ENCODE measurements around the gene MYO1B. TPM values are rescaled to one million over a fixed set of nuclear protein-coding genes. Genes with fewer than 3 reads are reported as not detected.

MYO1B gene
- total RNA-seq, 2 donors from 2014 or later = 75.0 to 78.2 TPM

- H3K27ac ChIP-seq = no peak overlapping the region
- H3K4me3 ChIP-seq = no peak overlapping the region
- no peak overlapping the region for H3K9ac ChIP-seq (ENCODE audit: low read depth in 2 of 2, low read length in 2 of 2)
- no peaks in the 10 kb centered on the region for H3K27me3 ChIP-seq
- H3K36me3 ChIP-seq = no peaks in the 10 kb centered on the region
- DNase-seq = no peak
- intact Hi-C loops (cut with DNase I) = no loop called here
- peaks cover 3% of the 10 kb centered on the region for H3K4me1 ChIP-seq
- no peaks in the 10 kb centered on the region for H3K9me3 ChIP-seq
- TF ChIP-seq CTCF (IDR thresholded peaks at IDR 0.05) = no peak
Measured at GRCh38 chr2:191325651-191326365, 80.6 kb downstream of the MYO1B start.

- intact Hi-C loops (cut with DNase I) = no loop called here
- no peak for TF ChIP-seq CTCF (IDR thresholded peaks at IDR 0.05)
Measured at GRCh38 chr2:191327484-191327883, 82.3 kb downstream of the MYO1B start.

GRCh38 chr2:191328150-191328809 lies 83.1 kb downstream of the MYO1B start:
- H3K9me3 ChIP-seq = no peaks in the 10 kb centered on the region
- intact Hi-C loops (cut with DNase I) = no loop called here
- no peak for DNase-seq
- no peak overlapping the region for H3K9ac ChIP-seq (ENCODE audit: low read depth in 2 of 2, low read length in 2 of 2)
- no peaks in the 10 kb centered on the region for H3K4me1 ChIP-seq
- no peak overlapping the region for H3K4me3 ChIP-seq
- no peak overlapping the region for H3K27ac ChIP-seq
- H3K36me3 ChIP-seq = no peaks in the 10 kb centered on the region
- TF ChIP-seq CTCF (IDR thresholded peaks at IDR 0.05) = no peak
- no peaks in the 10 kb centered on the region for H3K27me3 ChIP-seq

More at GRCh38 chr2:191327484-191327883, 82.3 kb downstream of the MYO1B start:
- no peaks in the 10 kb centered on the region for H3K9me3 ChIP-seq
- no peak for DNase-seq
- no peaks in the 10 kb centered on the region for H3K27me3 ChIP-seq
- H3K9ac ChIP-seq (ENCODE audit: low read depth in 2 of 2, low read length in 2 of 2) = no peak overlapping the region
- no peak overlapping the region for H3K4me3 ChIP-seq
- H3K27ac ChIP-seq = no peak overlapping the region
- H3K4me1 ChIP-seq = no peaks in the 10 kb centered on the region
- no peaks in the 10 kb centered on the region for H3K36me3 ChIP-seq

GRCh38 chr2:191329841-191330240 lies 84.6 kb downstream of the MYO1B start:
- TF ChIP-seq CTCF (IDR thresholded peaks at IDR 0.05) = no peak
- H3K27me3 ChIP-seq = no peaks in the 10 kb centered on the region
- no peak overlapping the region for H3K27ac ChIP-seq
- H3K9ac ChIP-seq (ENCODE audit: low read depth in 2 of 2, low read length in 2 of 2) = no peak overlapping the region
- no peaks in the 10 kb centered on the region for H3K9me3 ChIP-seq
- H3K4me1 ChIP-seq = no peaks in the 10 kb centered on the region
- no peak overlapping the region for H3K4me3 ChIP-seq
- intact Hi-C loops (cut with DNase I) = no loop called here
- no peak for DNase-seq
- H3K36me3 ChIP-seq = no peaks in the 10 kb centered on the region

GRCh38 chr2:191333911-191334357 lies 88.7 kb downstream of the MYO1B start:
- Histone ChIP-seq H3K27me3 (no peaks in the 10 kb centered on the region), H3K36me3 (no peaks in the 10 kb centered on the region), H3K4me3 (no peak overlapping the region), H3K9ac (ENCODE audit: low read depth in 2 of 2, low read length in 2 of 2) (no peak overlapping the region), H3K9me3 (no peaks in the 10 kb centered on the region), H3K4me1 (no peaks in the 10 kb centered on the region), H3K27ac (no peak overlapping the region)
- no peak for TF ChIP-seq CTCF (IDR thresholded peaks at IDR 0.05)
- intact Hi-C loops (cut with DNase I) = no loop called here
- DNase-seq = no peak
